Renal pelvis (tissue), 4 donors: ENCODE results near the gene PRKCA. TPM values are rescaled to one million over a fixed set of nuclear protein-coding genes. Genes with fewer than 3 reads are reported as not detected.
A peak's percentile ranks its signal among the peaks of the same experiment; 100 is the strongest.

Experiments used
- DNase-seq: peaks from one replicate; pipeline ENCODE4 v3.0.0-alpha.2; 2013
- polyA plus RNA-seq, 3 donors: library from polyadenylated mRNA; unstranded; fragments of 120-200 nt; gene quantifications; one replicate each; pipeline ENCODE4 v1.2.1, GENCODE V29; 2013; ENCODE audit not compliant: insufficient read length in 3 of 3

The PRKCA gene
- polyA plus RNA-seq, 3 donors = 22.1 to 32.7 (median 28.5) TPM

- no peak for DNase-seq
Observed at GRCh38 chr17:66793814-66794213, 491.4 kb downstream of the PRKCA start.

GRCh38 chr17:66795486-66795885 lies 493.1 kb downstream of the PRKCA start:
- DNase-seq = no peak

GRCh38 chr17:66799849-66800537 lies 497.6 kb downstream of the PRKCA start:
- no peak for DNase-seq

- DNase-seq = no peak
Observed at GRCh38 chr17:66803474-66803951, 501.1 kb downstream of the PRKCA start.

GRCh38 chr17:66805567-66805966 lies 503.2 kb downstream of the PRKCA start:
- no peak for DNase-seq

- DNase-seq = no peak
Observed at GRCh38 chr17:66807182-66807581, 504.8 kb downstream of the PRKCA start.

GRCh38 chr17:66809408-66809807 lies 507.0 kb downstream of the PRKCA start:
- no peak for DNase-seq

GRCh38 chr17:66810951-66811682 lies 508.7 kb downstream of the PRKCA start:
- no peak for DNase-seq

GRCh38 chr17:66811683-66812054 lies 509.3 kb downstream of the PRKCA start:
- DNase-seq = no peak

- DNase-seq = no peak
Observed at GRCh38 chr17:66812571-66812970, 510.2 kb downstream of the PRKCA start.

GRCh38 chr17:66813296-66813695 lies 510.9 kb downstream of the PRKCA start:
- DNase-seq = no peak

GRCh38 chr17:66814026-66814425 lies 511.6 kb downstream of the PRKCA start:
- no peak for DNase-seq

GRCh38 chr17:66814570-66814969 lies 512.2 kb downstream of the PRKCA start:
- DNase-seq = no peak

- DNase-seq = no peak
Observed at GRCh38 chr17:66817750-66818149, 515.3 kb downstream of the PRKCA start.

- DNase-seq = no peak
Observed at GRCh38 chr17:66819466-66819865, 517.1 kb downstream of the PRKCA start.

- no peak for DNase-seq
Observed at GRCh38 chr17:66822009-66822408, 519.6 kb downstream of the PRKCA start.

GRCh38 chr17:66826856-66827255 lies 524.4 kb downstream of the PRKCA start:
- no peak for DNase-seq

- peak; percentile 88 for DNase-seq
Observed at GRCh38 chr17:66829386-66829864, 527.0 kb downstream of the PRKCA start.

- DNase-seq = peak; percentile 55
Observed at GRCh38 chr17:66829883-66830282, 527.5 kb downstream of the PRKCA start.

- DNase-seq = no peak
Observed at GRCh38 chr17:66830451-66830850, 528.0 kb downstream of the PRKCA start.

GRCh38 chr17:66831383-66832210 lies 529.2 kb downstream of the PRKCA start:
- no peak for DNase-seq

- no peak for DNase-seq
Observed at GRCh38 chr17:66833201-66833600, 530.8 kb downstream of the PRKCA start.
